HCT116 (cell line): Measurements from ENCODE around the gene ARHGAP28.

ENCODE experiments used
- ATF3 ChIP-seq: IDR thresholded peaks from 2 replicates; pipeline ENCODE4 v1.6.1; 2012
- CEBPB ChIP-seq: IDR thresholded peaks from 2 replicates; pipeline ENCODE4 v1.6.1; 2012; ENCODE audit warnings: low read depth
- CTCF ChIP-seq, 3 experiments: fragments of 200-600 bp in 1 of 3; sonication (generic) in 1 of 3; IDR thresholded peaks in 2 of 3; conservative IDR thresholded peaks in 1 of 3; 2 replicates each; pipeline ENCODE4 v1.5.1; 2012 to 2017; ENCODE audit warnings: low read depth in 2 of 3, low read length in 2 of 3, antibody characterized with exemption in 1 of 3, borderline replicate concordance in 1 of 3, control low read depth in 1 of 3, mild to moderate bottlenecking in 1 of 3, mixed read lengths in 1 of 3, mixed run types in 1 of 3, moderate library complexity in 1 of 3; ENCODE audit not compliant: insufficient read depth in 1 of 3
- EGR1 ChIP-seq: IDR thresholded peaks from 2 replicates; pipeline ENCODE4 v1.6.1; 2012; ENCODE audit warnings: low read depth
- EZH2phosphoT487 ChIP-seq: fragments of 200-600 bp; IDR thresholded peaks from 2 replicates; pipeline ENCODE4 v1.6.1; 2018; ENCODE audit warnings: antibody characterized with exemption, borderline replicate concordance
- POLR2A ChIP-seq: IDR thresholded peaks from 2 replicates; pipeline ENCODE4 v1.7.0; 2011; ENCODE audit warnings: borderline replicate concordance; ENCODE audit not compliant: insufficient read depth, insufficient read length; ENCODE audit errors: extremely low read depth
- POLR2AphosphoS5 ChIP-seq: IDR thresholded peaks from 2 replicates; pipeline ENCODE4 v1.6.1; 2011; ENCODE audit warnings: mild to moderate bottlenecking, low read depth, low read length, moderate library complexity
- RAD21 ChIP-seq: IDR thresholded peaks from 2 replicates; pipeline ENCODE4 v1.6.1; 2012; ENCODE audit warnings: low read depth, mild to moderate bottlenecking
- SRF ChIP-seq: IDR thresholded peaks from 2 replicates; pipeline ENCODE4 v1.6.1; 2012; ENCODE audit warnings: low read depth
- TCF7L2 ChIP-seq: IDR thresholded peaks from 2 replicates; pipeline ENCODE4 v1.7.0; 2011; ENCODE audit warnings: borderline replicate concordance, inconsistent platforms; ENCODE audit not compliant: insufficient read depth, insufficient read length; ENCODE audit errors: extremely low read depth
- YY1 ChIP-seq: IDR thresholded peaks from 2 replicates; pipeline ENCODE4 v1.6.1; 2011; ENCODE audit warnings: low read length, low read depth, moderate library complexity, mild to moderate bottlenecking; ENCODE audit not compliant: insufficient replicate concordance; ENCODE audit errors: extremely low read depth
- ZFX ChIP-seq: fragments of 450-650 bp; IDR thresholded peaks from 2 replicates; pipeline ENCODE4 v1.6.1; 2017
- TF ChIP-seq, protein P1 (sequence below): IDR thresholded peaks from 2 replicates; pipeline ENCODE4 v1.6.1; 2012; ENCODE audit warnings: low read depth

DNA sequence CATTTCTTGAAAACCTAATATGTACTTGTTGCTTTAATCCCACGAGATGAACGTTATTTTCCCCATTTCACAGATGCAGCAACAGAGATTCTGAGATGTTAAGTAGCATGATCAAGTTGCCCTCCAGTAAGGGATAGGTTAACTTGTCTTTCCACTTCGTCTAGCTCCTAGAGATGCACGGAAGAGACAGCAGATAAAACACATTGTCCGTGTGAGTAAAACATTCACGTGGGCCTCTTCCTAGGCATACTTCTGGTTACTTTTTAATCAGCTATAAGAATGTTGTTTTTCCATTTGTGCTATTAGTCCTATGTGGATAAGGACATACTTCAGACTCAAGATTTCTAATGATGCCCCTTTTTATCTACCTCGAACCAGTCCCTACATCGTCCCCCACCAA, 1.2 kb upstream of the ARHGAP28 start:
- no peak for TF ChIP-seq POLR2A
- TF ChIP-seq POLR2AphosphoS5, result no peak
- no peak for TF ChIP-seq EZH2phosphoT487
- no peak for TF ChIP-seq SRF
- TF ChIP-seq ATF3, result no peak
- TF ChIP-seq YY1, result no peak
- TF ChIP-seq CTCF (IDR thresholded peaks at IDR 0.05 in 2 of 3, conservative IDR thresholded peaks at IDR 0.05 in 1 of 3; ENCODE audit: borderline replicate concordance in 1 of 3, insufficient read depth in 1 of 3, low read depth in 2 of 3, low read length in 2 of 3), result no peak
- TF ChIP-seq, protein P1, sequence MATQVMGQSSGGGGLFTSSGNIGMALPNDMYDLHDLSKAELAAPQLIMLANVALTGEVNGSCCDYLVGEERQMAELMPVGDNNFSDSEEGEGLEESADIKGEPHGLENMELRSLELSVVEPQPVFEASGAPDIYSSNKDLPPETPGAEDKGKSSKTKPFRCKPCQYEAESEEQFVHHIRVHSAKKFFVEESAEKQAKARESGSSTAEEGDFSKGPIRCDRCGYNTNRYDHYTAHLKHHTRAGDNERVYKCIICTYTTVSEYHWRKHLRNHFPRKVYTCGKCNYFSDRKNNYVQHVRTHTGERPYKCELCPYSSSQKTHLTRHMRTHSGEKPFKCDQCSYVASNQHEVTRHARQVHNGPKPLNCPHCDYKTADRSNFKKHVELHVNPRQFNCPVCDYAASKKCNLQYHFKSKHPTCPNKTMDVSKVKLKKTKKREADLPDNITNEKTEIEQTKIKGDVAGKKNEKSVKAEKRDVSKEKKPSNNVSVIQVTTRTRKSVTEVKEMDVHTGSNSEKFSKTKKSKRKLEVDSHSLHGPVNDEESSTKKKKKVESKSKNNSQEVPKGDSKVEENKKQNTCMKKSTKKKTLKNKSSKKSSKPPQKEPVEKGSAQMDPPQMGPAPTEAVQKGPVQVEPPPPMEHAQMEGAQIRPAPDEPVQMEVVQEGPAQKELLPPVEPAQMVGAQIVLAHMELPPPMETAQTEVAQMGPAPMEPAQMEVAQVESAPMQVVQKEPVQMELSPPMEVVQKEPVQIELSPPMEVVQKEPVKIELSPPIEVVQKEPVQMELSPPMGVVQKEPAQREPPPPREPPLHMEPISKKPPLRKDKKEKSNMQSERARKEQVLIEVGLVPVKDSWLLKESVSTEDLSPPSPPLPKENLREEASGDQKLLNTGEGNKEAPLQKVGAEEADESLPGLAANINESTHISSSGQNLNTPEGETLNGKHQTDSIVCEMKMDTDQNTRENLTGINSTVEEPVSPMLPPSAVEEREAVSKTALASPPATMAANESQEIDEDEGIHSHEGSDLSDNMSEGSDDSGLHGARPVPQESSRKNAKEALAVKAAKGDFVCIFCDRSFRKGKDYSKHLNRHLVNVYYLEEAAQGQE, result no peak
- TF ChIP-seq RAD21, result no peak
- TF ChIP-seq TCF7L2, result no peak
- no peak for TF ChIP-seq ZFX
- TF ChIP-seq EGR1, result no peak
- no peak for TF ChIP-seq CEBPB
